ENCODE data around the gene PIBF1. TPM values are rescaled to one million over a fixed set of nuclear protein-coding genes. Genes with fewer than 3 reads are reported as not detected.
A peak's percentile ranks its signal among the peaks of the same experiment; 100 is the strongest.

Gene PIBF1
- total RNA-seq, 1 donor from 2014 or later: 32.7 TPM

DNA sequence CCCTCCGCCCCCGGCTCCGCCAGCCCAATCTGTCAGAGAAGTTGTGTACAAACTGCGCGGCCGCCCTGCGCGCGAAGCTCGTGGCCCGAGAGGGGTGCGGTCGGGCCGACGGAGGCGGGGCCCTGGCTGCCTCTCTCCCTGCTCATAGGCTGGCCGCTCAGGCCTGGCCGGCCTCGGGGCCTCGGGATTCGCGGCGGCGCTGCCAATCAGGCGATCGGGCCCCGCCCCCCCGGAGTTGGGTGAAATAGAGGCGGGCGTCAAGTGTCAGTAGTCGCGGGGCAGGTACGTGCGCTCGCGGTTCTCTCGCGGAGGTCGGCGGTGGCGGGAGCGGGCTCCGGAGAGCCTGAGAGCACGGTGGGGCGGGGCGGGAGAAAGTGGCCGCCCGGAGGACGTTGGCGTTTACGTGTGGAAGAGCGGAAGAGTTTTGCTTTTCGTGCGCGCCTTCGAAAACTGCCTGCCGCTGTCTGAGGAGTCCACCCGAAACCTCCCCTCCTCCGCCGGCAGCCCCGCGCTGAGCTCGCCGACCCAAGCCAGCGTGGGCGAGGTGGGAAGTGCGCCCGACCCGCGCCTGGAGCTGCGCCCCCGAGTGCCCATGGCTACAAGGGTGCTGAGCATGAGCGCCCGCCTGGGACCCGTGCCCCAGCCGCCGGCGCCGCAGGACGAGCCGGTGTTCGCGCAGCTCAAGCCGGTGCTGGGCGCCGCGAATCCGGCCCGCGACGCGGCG is 277.0 kb downstream of the PIBF1 start, which contains the start of gene KLF5:
Gene KLF5, plus strand, starts transcription at position 270 of the 724 bp plus-strand sequence. Its CDS starts 323 bp downstream, at position 593.
- H3K27me3 Mint-ChIP-seq: peaks cover 38% of the 10 kb centered on the region
- no peaks in the 10 kb centered on the region for H3K9me3 Mint-ChIP-seq
- H3K4me1 Mint-ChIP-seq: peaks cover 18% of the 10 kb centered on the region
- peak within 1 kb of the TSS; percentile 54 for H3K27ac Mint-ChIP-seq
- ChIA-PET CTCF (interaction anchor here (0.6 kb wide), 1 partner anchor 26 kb away, joined by 3 read pairs; no protein-coding TSS in a partner anchor), POLR2A (interaction anchor here (0.5 kb wide), 1 partner anchor 898 kb away, joined by 3 read pairs; no protein-coding TSS in a partner anchor)
- peak; percentile 99 for ATAC-seq (ENCODE audit: low read depth)
- no peak for TF ChIP-seq CTCF (IDR thresholded peaks at IDR 0.05)
- peak; percentile 93 for DNase-seq
- intact Hi-C loops (cut with micrococcal nuclease): loop anchor here (1.0 to 5.0 kb wide), 4 partner anchors 277 to 1767 kb away; partner anchors contain the start of genes BORA, MZT1 and PIBF1
- H3K36me3 Mint-ChIP-seq (ENCODE audit: low read depth): peaks cover 2% of the 10 kb centered on the region
- H3K4me3 Mint-ChIP-seq: peak within 1 kb of the TSS; percentile 91

DNA sequence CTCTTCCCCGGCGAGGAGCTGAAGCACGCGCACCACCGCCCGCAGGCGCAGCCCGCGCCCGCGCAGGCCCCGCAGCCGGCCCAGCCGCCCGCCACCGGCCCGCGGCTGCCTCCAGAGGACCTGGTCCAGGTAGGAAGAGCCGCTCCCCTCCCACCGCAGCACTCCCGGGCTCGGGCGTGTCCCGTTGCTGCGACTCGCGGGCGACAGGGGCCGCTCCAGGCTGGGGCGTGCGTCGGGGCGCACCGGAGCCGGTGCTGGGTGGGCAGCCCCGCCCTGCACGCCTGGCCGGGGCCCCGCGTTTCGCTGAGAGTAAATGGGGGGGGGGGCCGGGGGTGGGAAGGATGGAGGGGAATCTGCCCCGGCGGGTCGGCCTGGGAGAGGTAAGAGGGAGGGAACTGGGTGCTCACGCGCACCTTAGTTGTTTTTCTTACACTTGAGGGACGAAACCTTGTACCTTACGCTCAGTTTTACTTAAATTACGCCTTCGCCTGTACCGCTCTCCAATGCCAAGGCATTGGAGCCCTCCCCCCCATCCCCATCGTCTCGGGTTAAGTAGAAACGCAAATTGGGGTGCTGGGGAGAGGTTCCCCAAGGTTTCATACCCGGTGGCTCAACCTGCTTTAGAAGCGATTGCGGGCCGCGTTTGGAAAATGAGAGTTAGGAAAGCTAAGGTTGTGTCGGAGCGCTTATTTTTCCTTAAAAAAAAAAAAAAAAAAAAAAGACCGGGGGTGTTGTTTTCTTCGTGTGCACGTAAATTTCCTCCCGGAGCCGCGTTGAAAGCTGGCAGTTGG is 277.7 kb downstream of the PIBF1 start:
- Mint-ChIP-seq H3K36me3 (ENCODE audit: low read depth) (peaks cover 2% of the 10 kb centered on the region), H3K4me1 (peaks cover 18% of the 10 kb centered on the region), H3K9me3 (no peaks in the 10 kb centered on the region), H3K4me3 (peak overlapping the region; percentile 77), H3K27ac (no peak overlapping the region), H3K27me3 (peaks cover 35% of the 10 kb centered on the region)
- ChIA-PET POLR2A (interaction anchor here (0.5 to 0.7 kb wide), 3 partner anchors 330 to 1028 kb away, joined by 3 to 6 read pairs (median 4); no protein-coding TSS in a partner anchor), CTCF (no interaction called here)
- DNase-seq (peak; percentile 38), ATAC-seq (ENCODE audit: low read depth) (peak; percentile 11)
- no peak for TF ChIP-seq CTCF (IDR thresholded peaks at IDR 0.05)
- intact Hi-C loops (cut with micrococcal nuclease): loop anchor here (5.0 kb wide), 2 partner anchors 1233 to 1767 kb away; no protein-coding TSS in a partner anchor

GRCh38 chr13:73060251-73061160 is 278.6 kb downstream of the PIBF1 start:
- DNase-seq (no peak), ATAC-seq (ENCODE audit: low read depth) (no peak)
- Mint-ChIP-seq H3K9me3 (no peaks in the 10 kb centered on the region), H3K4me1 (peaks cover 18% of the 10 kb centered on the region), H3K4me3 (peak overlapping the region; percentile 77), H3K27ac (no peak overlapping the region), H3K36me3 (ENCODE audit: low read depth) (peaks cover 2% of the 10 kb centered on the region), H3K27me3 (peaks cover 28% of the 10 kb centered on the region)
- ChIA-PET CTCF (no interaction called here), POLR2A (interaction anchor here (0.6 to 0.7 kb wide), 3 partner anchors 20 to 1027 kb away, joined by 3 to 6 read pairs (median 4); no protein-coding TSS in a partner anchor)
- intact Hi-C loops (cut with micrococcal nuclease): no loop called here
- TF ChIP-seq CTCF (IDR thresholded peaks at IDR 0.05): no peak

DNA sequence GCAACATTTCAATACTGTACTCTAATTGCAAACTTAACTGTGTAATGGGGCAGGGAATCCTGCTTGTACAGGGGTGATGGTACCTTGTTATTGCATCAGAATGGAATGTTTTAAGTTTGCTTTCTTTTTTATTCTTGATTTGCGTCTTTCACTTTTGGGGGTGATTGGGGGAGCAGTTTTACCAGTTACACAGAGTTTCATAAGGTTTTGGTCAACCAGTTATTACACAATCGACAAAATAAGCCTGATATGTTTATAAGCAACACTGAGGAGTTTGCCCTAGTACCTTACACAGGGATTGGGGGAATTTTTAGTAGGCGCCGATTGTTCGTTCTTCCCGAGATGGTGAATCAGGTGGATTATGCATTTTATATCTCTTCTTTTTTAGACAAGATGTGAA is 279.5 kb downstream of the PIBF1 start:
- no peak overlapping the region for H3K4me3 Mint-ChIP-seq
- no peaks in the 10 kb centered on the region for H3K9me3 Mint-ChIP-seq
- intact Hi-C loops (cut with micrococcal nuclease): no loop called here
- DNase-seq (no peak), ATAC-seq (ENCODE audit: low read depth) (no peak)
- CTCF ChIA-PET: no interaction called here
- peaks cover 20% of the 10 kb centered on the region for H3K27me3 Mint-ChIP-seq
- no peak overlapping the region for H3K27ac Mint-ChIP-seq
- POLR2A ChIA-PET: no interaction called here
- no peak for TF ChIP-seq CTCF (IDR thresholded peaks at IDR 0.05)
- peaks cover 18% of the 10 kb centered on the region for H3K4me1 Mint-ChIP-seq
- peaks cover 2% of the 10 kb centered on the region for H3K36me3 Mint-ChIP-seq (ENCODE audit: low read depth)

Data from activated B cell treated with CpG ODN at 0.5 μM for 24 hours (primary cell).